K562 (cell line): ENCODE data around the gene NCF2. TPM values are rescaled to one million over a fixed set of nuclear protein-coding genes. Genes with fewer than 3 reads are reported as not detected.

Source experiments
- AFF1 ChIP-seq, 2 experiments: fragments of 450-650 bp; IDR thresholded peaks; 2 replicates each; pipeline ENCODE4 v1.6.1; 2018; ENCODE audit warnings: mild to moderate bottlenecking in 2 of 2, low read depth in 1 of 2; ENCODE audit not compliant: partially characterized antibody in 2 of 2
- BMI1 ChIP-seq: fragments of 150-350 bp; IDR thresholded peaks from 2 replicates; pipeline ENCODE4 v1.6.1; 2014; ENCODE audit warnings: low read length
- CBX3 ChIP-seq, 2 experiments: IDR thresholded peaks; 1 replicate in 1 of 2; 2 replicates in 1 of 2; pipeline ENCODE4 v1.6.1; 2012; ENCODE audit warnings: inconsistent platforms in 2 of 2, low read length in 2 of 2, borderline replicate concordance in 1 of 2, control low read depth in 1 of 2
- CEBPB ChIP-seq: fragments of 450-650 bp; IDR thresholded peaks from 2 replicates; pipeline ENCODE4 v1.6.1; 2016; ENCODE audit warnings: missing genetic modification characterization, missing compliant biosample characterization
- DMBX1 ChIP-seq: fragments of 250-450 bp; sonication (Bioruptor Pico); IDR thresholded peaks from 2 replicates; pipeline ENCODE4 v1.8.0; 2022; ENCODE audit warnings: inconsistent platforms, mild to moderate bottlenecking, moderate library complexity, borderline replicate concordance
- ESRRA ChIP-seq: fragments of 450-650 bp; IDR thresholded peaks from 2 replicates; pipeline ENCODE4 v1.6.1; 2014; ENCODE audit warnings: low read depth, mild to moderate bottlenecking, moderate library complexity, borderline replicate concordance
- HES1 ChIP-seq: fragments of 450-650 bp; IDR thresholded peaks from 2 replicates; pipeline ENCODE4 v1.6.1; 2016; ENCODE audit warnings: low read depth, mild to moderate bottlenecking, moderate library complexity
- NFXL1 ChIP-seq: fragments of 450-650 bp; formaldehyde crosslinking; IDR thresholded peaks from 2 replicates; pipeline ENCODE4 v1.4.0; 2021; ENCODE audit warnings: mild to moderate bottlenecking
- SP1 ChIP-seq: sonication (generic); formaldehyde crosslinking; IDR thresholded peaks from 2 replicates; pipeline ENCODE4 v1.8.1; 2022; ENCODE audit warnings: mild to moderate bottlenecking, missing genetic modification reagents
- TFE3 ChIP-seq: fragments of 450-650 bp; formaldehyde crosslinking; IDR thresholded peaks from 2 replicates; pipeline ENCODE4 v1.4.0; 2020; ENCODE audit warnings: mild to moderate bottlenecking, mixed read lengths
- THAP12 ChIP-seq: fragments of 250-450 bp; sonication (Bioruptor Pico); IDR thresholded peaks from 2 replicates; pipeline ENCODE4 v1.9.0; 2021; ENCODE audit warnings: mild to moderate bottlenecking, inconsistent platforms
- XRCC3 ChIP-seq: fragments of 450-650 bp; IDR thresholded peaks from 2 replicates; pipeline ENCODE4 v1.6.1; 2017; ENCODE audit warnings: mild to moderate bottlenecking, moderate library complexity
- ZBTB34 ChIP-seq: fragments of 250-450 bp; sonication (Bioruptor Pico); IDR thresholded peaks from 2 replicates; pipeline ENCODE4 v1.8.0; 2021; ENCODE audit warnings: mild to moderate bottlenecking, moderate library complexity
- ZFP1 ChIP-seq: fragments of 450-650 bp; formaldehyde crosslinking; IDR thresholded peaks from 2 replicates; pipeline ENCODE4 v1.4.0; 2020; ENCODE audit warnings: mild to moderate bottlenecking, mixed read lengths
- ZNF146 ChIP-seq: IDR thresholded peaks from one replicate; pipeline ENCODE4 v1.6.1; 2018; ENCODE audit warnings: missing compliant biosample characterization; ENCODE audit not compliant: unreplicated experiment
- polyA plus RNA-seq, 8 experiments: library from polyadenylated mRNA; depleted of rRNA in 4 of 8; stranded (reverse) in 5 of 8; unstranded in 3 of 8; fragments of >200 nt; fragmentation: Nextera tagmentation in 2 of 8; fragmentation: Illumina TruSeq in 1 of 8; extraction: Ambion mirVana in 2 of 8; extraction: Trizol in 1 of 8; gene quantifications; 2 replicates each; pipeline versions ENCODE4 v1.2.1 to v1.2.3, GENCODE V29; 2011 to 2014; ENCODE audit warnings: inconsistent platforms in 1 of 8, missing spikeins in 1 of 8
- total RNA-seq, 7 experiments: library from RNA; depleted of rRNA in 6 of 7; stranded (reverse); fragments of >200 nt in 6 of 7; fragmentation: Illumina TruSeq in 2 of 7; extraction: Trizol in 2 of 7; gene quantifications; 2 replicates each; pipeline versions ENCODE4 v1.2.1 to v1.2.3, GENCODE V29; 2011 to 2021; ENCODE audit warnings: low replicate concordance in 1 of 7

Gene NCF2
- total and polyA plus RNA-seq, 9 of the 15 experiments (the other 6 are each of a cell fraction or from before 2014, with no cell fraction given): 0.07 to 0.54 (median 0.16) TPM; not detected in 3

- no peak for TF ChIP-seq ZBTB34
- TF ChIP-seq ZFP1: no peak
- no peak for TF ChIP-seq AFF1 (IDR thresholded peaks at IDR 0.05; ENCODE audit: low read depth in 1 of 2, partially characterized antibody in 2 of 2)
- TF ChIP-seq CBX3 (IDR thresholded peaks at IDR 0.05; ENCODE audit: borderline replicate concordance in 1 of 2, low read length in 2 of 2): no peak
- TF ChIP-seq DMBX1 (CRISPR knock-in tag): no peak
- no peak for TF ChIP-seq XRCC3
- no peak for TF ChIP-seq HES1
- peak; percentile 64 for TF ChIP-seq TFE3 (CRISPR knock-in tag)
- TF ChIP-seq THAP12: no peak
- no peak; the same call in 1 of the 2 replicates for TF ChIP-seq SP1 (CRISPR knock-in tag)
- no peak for TF ChIP-seq NFXL1 (CRISPR knock-in tag)
- peak; percentile 85; the same call in 1 of the 2 replicates for TF ChIP-seq ESRRA
- TF ChIP-seq ZNF146 (CRISPR knock-in tag): no peak
- TF ChIP-seq BMI1: no peak
- TF ChIP-seq CEBPB (tag): no peak
These were observed 22.7 kb downstream of the NCF2 start (continued) for GRCh38 chr1:183567584-183567983.
